K562 (cell line): ENCODE measurements around the gene PAXIP1. TPM values are rescaled to one million over a fixed set of nuclear protein-coding genes. Genes with fewer than 3 reads are reported as not detected.

Source experiments
- E2F3 ChIP-seq: fragments of 250-450 bp; sonication (Bioruptor Pico); IDR thresholded peaks from 2 replicates; pipeline ENCODE4 v1.4.0; 2020; ENCODE audit warnings: mild to moderate bottlenecking
- ETV6 ChIP-seq, 3 experiments: fragments of 150-350 bp in 1 of 3; sonication (generic) in 1 of 3; formaldehyde crosslinking in 1 of 3; IDR thresholded peaks; 2 replicates each; pipeline versions ENCODE4 v1.6.1 to v1.8.0; 2014 to 2022; ENCODE audit warnings: borderline replicate concordance in 2 of 3, low read depth in 2 of 3, antibody characterized with exemption in 1 of 3, low read length in 1 of 3, mild to moderate bottlenecking in 1 of 3, missing genetic modification reagents in 1 of 3
- MYC ChIP-seq, 2 experiments: fragments of 250-450 bp in 1 of 2; sonication (Bioruptor Pico) in 1 of 2; IDR thresholded peaks; 2 replicates each; pipeline versions ENCODE4 v1.5.1 to v1.6.1; 2012 to 2021; ENCODE audit warnings: low read depth in 2 of 2, borderline replicate concordance in 1 of 2, improper control_type of control experiment in 1 of 2, low read length in 1 of 2, mild to moderate bottlenecking in 1 of 2, moderate library complexity in 1 of 2
- NELFE ChIP-seq: IDR thresholded peaks from 2 replicates; pipeline ENCODE4 v1.6.1; 2011; ENCODE audit warnings: mild to moderate bottlenecking; ENCODE audit not compliant: insufficient read depth, insufficient read length
- NFIC ChIP-seq: fragments of 450-650 bp; IDR thresholded peaks from 2 replicates; pipeline ENCODE4 v1.6.1; 2017; ENCODE audit warnings: mild to moderate bottlenecking, inconsistent platforms
- NRF1 ChIP-seq, 2 experiments: fragments of 450-650 bp; IDR thresholded peaks in 1 of 2; conservative IDR thresholded peaks in 1 of 2; 2 replicates each; pipeline ENCODE4 v1.6.1; 2014; ENCODE audit warnings: mild to moderate bottlenecking in 2 of 2
- POLR2B ChIP-seq: fragments of 450-650 bp; IDR thresholded peaks from 2 replicates; pipeline ENCODE4 v1.6.1; 2018; ENCODE audit warnings: low read depth; ENCODE audit not compliant: partially characterized antibody
- POLR2G ChIP-seq: fragments of 200-400 bp; formaldehyde crosslinking; IDR thresholded peaks from 2 replicates; pipeline ENCODE4 v1.6.1; 2017; ENCODE audit warnings: low read depth, mild to moderate bottlenecking, antibody characterized with exemption, low read length, moderate library complexity
- RBM15 ChIP-seq: fragments of 200-400 bp; formaldehyde crosslinking; IDR thresholded peaks from 2 replicates; pipeline ENCODE4 v1.6.1; 2018; ENCODE audit warnings: mild to moderate bottlenecking, low read length, moderate library complexity; ENCODE audit not compliant: insufficient read depth
- SAFB ChIP-seq: fragments of 200-400 bp; formaldehyde crosslinking; IDR thresholded peaks from 2 replicates; pipeline ENCODE4 v1.6.1; 2017; ENCODE audit warnings: low read depth, low read length, borderline replicate concordance
- SNIP1 ChIP-seq: fragments of 450-650 bp; IDR thresholded peaks from 2 replicates; pipeline ENCODE4 v1.7.1; 2017; ENCODE audit warnings: low read depth, mild to moderate bottlenecking
- SPI1 ChIP-seq: IDR thresholded peaks from 2 replicates; pipeline ENCODE4 v1.6.1; 2011; ENCODE audit warnings: low read depth, low read length, control low read depth, borderline replicate concordance
- TBL1XR1 ChIP-seq, 2 experiments: IDR thresholded peaks; 2 replicates each; pipeline ENCODE4 v1.6.1; 2012; ENCODE audit warnings: improper control_type of control experiment in 2 of 2, low read length in 2 of 2, mild to moderate bottlenecking in 1 of 2
- TCF3 ChIP-seq: sonication (generic); formaldehyde crosslinking; IDR thresholded peaks from 2 replicates; pipeline ENCODE4 v1.4.0; 2020; ENCODE audit warnings: mild to moderate bottlenecking, missing genetic modification reagents
- TGIF2 ChIP-seq: sonication (generic); formaldehyde crosslinking; IDR thresholded peaks from 2 replicates; pipeline ENCODE4 v1.8.1; 2022; ENCODE audit warnings: mild to moderate bottlenecking, missing genetic modification reagents, moderate library complexity
- polyA plus RNA-seq, 8 experiments: library from polyadenylated mRNA; depleted of rRNA in 4 of 8; stranded (reverse) in 5 of 8; unstranded in 3 of 8; fragments of >200 nt; fragmentation: Nextera tagmentation in 2 of 8; fragmentation: Illumina TruSeq in 1 of 8; extraction: Ambion mirVana in 2 of 8; extraction: Trizol in 1 of 8; gene quantifications; 2 replicates each; pipeline versions ENCODE4 v1.2.1 to v1.2.3, GENCODE V29; 2011 to 2014; ENCODE audit warnings: inconsistent platforms in 1 of 8, missing spikeins in 1 of 8
- total RNA-seq, 7 experiments: library from RNA; depleted of rRNA in 6 of 7; stranded (reverse); fragments of >200 nt in 6 of 7; fragmentation: Illumina TruSeq in 2 of 7; extraction: Trizol in 2 of 7; gene quantifications; 2 replicates each; pipeline versions ENCODE4 v1.2.1 to v1.2.3, GENCODE V29; 2011 to 2021; ENCODE audit warnings: low replicate concordance in 1 of 7
- TF ChIP-seq, protein P1 (sequence below), 3 experiments: fragments of 200-800 bp in 1 of 3; sonication (Bioruptor generic) in 1 of 3; sonication (generic) in 1 of 3; formaldehyde crosslinking in 1 of 3; IDR thresholded peaks; 2 replicates each; pipeline versions ENCODE4 v1.6.1 to v1.8.0; 2016 to 2022; ENCODE audit warnings: mild to moderate bottlenecking in 2 of 3, missing compliant biosample characterization in 2 of 3, missing genetic modification characterization in 2 of 3, missing genetic modification reagents in 1 of 3
- TF ChIP-seq, protein P2 (sequence below): sonication (generic); formaldehyde crosslinking; IDR thresholded peaks from 2 replicates; pipeline ENCODE4 v1.8.0; 2022; ENCODE audit warnings: missing genetic modification reagents, mild to moderate bottlenecking, borderline replicate concordance
- TF ChIP-seq, protein P3 (sequence below), 2 experiments: fragments of 200-800 bp in 1 of 2; sonication (Bioruptor generic) in 1 of 2; sonication (generic) in 1 of 2; formaldehyde crosslinking in 1 of 2; IDR thresholded peaks in 1 of 2; conservative IDR thresholded peaks in 1 of 2; 2 replicates each; pipeline versions ENCODE4 v1.5.0 to v1.6.1; 2016 to 2020; ENCODE audit warnings: missing compliant biosample characterization in 1 of 2, missing genetic modification characterization in 1 of 2, missing genetic modification reagents in 1 of 2

PAXIP1 gene
- total and polyA plus RNA-seq, 9 of the 15 experiments (the other 6 are each of a cell fraction or from before 2014, with no cell fraction given) = 9.7 to 37.9 (median 28.4) TPM

DNA sequence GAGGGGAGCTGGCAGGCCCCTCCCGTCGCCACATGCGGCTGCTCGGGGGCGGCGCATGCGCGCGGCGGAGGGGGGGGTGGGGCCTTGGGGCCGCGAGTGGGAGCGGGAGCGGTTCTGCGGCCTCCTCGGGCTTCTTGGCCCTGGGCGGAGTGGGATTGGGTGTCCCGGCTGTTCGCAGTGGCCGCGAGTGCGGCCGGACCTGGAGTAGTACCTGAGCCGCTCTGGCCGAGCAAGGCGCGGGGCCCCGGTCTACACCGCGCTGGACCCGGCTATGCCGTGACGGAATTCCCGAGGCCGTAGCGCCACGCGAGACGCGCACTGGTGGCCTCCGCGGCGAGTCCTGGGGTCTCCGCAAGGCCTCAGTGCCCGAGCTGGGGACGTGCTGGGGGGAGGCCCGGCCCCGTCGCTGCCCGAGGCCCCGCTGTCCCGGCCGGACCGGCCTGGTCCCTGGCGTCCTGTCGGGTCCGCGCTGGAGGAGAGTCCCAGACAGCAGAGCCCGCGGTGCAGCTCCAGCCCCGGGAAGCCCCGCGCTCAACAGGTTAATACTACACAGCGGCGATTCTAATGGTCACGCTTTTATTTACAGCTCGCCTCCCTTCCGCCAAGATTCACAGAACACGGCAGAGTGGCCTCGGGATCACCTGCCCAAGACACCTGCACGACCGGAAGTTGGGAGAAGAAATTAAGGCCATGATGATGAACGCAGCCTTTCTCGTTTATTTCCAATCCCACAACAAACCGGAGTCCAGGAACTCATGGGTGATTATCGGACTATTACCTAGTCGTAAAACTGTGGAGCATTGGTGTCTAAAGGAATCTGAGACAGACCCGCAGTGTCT is 671 bp upstream of the PAXIP1 start (continued):
- TF ChIP-seq, protein P1, sequence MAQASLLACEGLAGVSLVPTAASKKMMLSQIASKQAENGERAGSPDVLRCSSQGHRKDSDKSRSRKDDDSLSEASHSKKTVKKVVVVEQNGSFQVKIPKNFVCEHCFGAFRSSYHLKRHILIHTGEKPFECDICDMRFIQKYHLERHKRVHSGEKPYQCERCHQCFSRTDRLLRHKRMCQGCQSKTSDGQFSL (CRISPR knock-in tag; IDR thresholded peaks at IDR 0.05) = peak; percentile 89
- TF ChIP-seq, protein P1 (tag; IDR thresholded peaks at IDR 0.05) = peak in 1 of 2 experiments; percentile 92; a peak in 2 of 4 replicates
- TF ChIP-seq TCF3 (CRISPR knock-in tag) (0 out of 2 replicates have a peak, but pooled peaks have one; percentile 6), E2F3 (CRISPR knock-in tag) (no peak), TBL1XR1 (IDR thresholded peaks at IDR 0.05; ENCODE audit: low read length in 2 of 2) (0 out of 4 replicates have a peak, but pooled peaks of 1 of the 2 experiments have one; percentile 10), SAFB (peak; percentile 95), SPI1 (no peak), POLR2G (peak; percentile 94), NRF1 (conservative IDR thresholded peaks at IDR 0.05 in 1 of 2, IDR thresholded peaks at IDR 0.05 in 1 of 2) (peak; percentile 90 to 91), RBM15 (no peak), TGIF2 (CRISPR knock-in tag) (peak; percentile 84; the same call in 1 of the 2 replicates), ETV6 (IDR thresholded peaks at IDR 0.05; ENCODE audit: borderline replicate concordance in 1 of 2, low read depth in 2 of 2, low read length in 1 of 2) (no peak), ETV6 (CRISPR knock-in tag; IDR thresholded peaks at IDR 0.05; ENCODE audit: borderline replicate concordance) (no peak), NELFE (peak; percentile 29), NFIC (peak; percentile 57; the same call in 1 of the 2 replicates), MYC (IDR thresholded peaks at IDR 0.05; ENCODE audit: low read depth, low read length) (peak; percentile 74), MYC (CRISPR knock-in tag; IDR thresholded peaks at IDR 0.05; ENCODE audit: borderline replicate concordance, low read depth) (no peak), POLR2B (peak; percentile 88), SNIP1 (no peak)
- TF ChIP-seq, protein P2, sequence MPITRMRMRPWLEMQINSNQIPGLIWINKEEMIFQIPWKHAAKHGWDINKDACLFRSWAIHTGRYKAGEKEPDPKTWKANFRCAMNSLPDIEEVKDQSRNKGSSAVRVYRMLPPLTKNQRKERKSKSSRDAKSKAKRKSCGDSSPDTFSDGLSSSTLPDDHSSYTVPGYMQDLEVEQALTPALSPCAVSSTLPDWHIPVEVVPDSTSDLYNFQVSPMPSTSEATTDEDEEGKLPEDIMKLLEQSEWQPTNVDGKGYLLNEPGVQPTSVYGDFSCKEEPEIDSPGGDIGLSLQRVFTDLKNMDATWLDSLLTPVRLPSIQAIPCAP (CRISPR knock-in tag) = no peak
- TF ChIP-seq, protein P3, sequence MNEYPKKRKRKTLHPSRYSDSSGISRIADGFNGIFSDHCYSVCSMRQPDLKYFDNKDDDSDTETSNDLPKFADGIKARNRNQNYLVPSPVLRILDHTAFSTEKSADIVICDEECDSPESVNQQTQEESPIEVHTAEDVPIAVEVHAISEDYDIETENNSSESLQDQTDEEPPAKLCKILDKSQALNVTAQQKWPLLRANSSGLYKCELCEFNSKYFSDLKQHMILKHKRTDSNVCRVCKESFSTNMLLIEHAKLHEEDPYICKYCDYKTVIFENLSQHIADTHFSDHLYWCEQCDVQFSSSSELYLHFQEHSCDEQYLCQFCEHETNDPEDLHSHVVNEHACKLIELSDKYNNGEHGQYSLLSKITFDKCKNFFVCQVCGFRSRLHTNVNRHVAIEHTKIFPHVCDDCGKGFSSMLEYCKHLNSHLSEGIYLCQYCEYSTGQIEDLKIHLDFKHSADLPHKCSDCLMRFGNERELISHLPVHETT (CRISPR knock-in tag; conservative IDR thresholded peaks at IDR 0.05 in 1 of 2, IDR thresholded peaks at IDR 0.05 in 1 of 2) = no peak; a peak in 1 of 4 replicates
